ENCODE measurements around the gene MAP1LC3B.
A peak's percentile ranks its signal among the peaks of the same experiment; 100 is the strongest.

The MAP1LC3B gene

GRCh38 chr16:87409781-87410180 lies 17.6 kb downstream of the MAP1LC3B start:
- no peak for DNase-seq (ENCODE audit: low spot score)

- DNase-seq (ENCODE audit: low spot score) = no peak
Measured at GRCh38 chr16:87410530-87410929, 18.4 kb downstream of the MAP1LC3B start.

GRCh38 chr16:87410968-87411367 lies 18.8 kb downstream of the MAP1LC3B start:
- DNase-seq (ENCODE audit: low spot score) = no peak

GRCh38 chr16:87411375-87412271 lies 19.5 kb downstream of the MAP1LC3B start:
- DNase-seq (ENCODE audit: low spot score) = no peak

- no peak for DNase-seq (ENCODE audit: low spot score)
Measured at GRCh38 chr16:87412371-87412995, 20.3 kb downstream of the MAP1LC3B start.

DNA sequence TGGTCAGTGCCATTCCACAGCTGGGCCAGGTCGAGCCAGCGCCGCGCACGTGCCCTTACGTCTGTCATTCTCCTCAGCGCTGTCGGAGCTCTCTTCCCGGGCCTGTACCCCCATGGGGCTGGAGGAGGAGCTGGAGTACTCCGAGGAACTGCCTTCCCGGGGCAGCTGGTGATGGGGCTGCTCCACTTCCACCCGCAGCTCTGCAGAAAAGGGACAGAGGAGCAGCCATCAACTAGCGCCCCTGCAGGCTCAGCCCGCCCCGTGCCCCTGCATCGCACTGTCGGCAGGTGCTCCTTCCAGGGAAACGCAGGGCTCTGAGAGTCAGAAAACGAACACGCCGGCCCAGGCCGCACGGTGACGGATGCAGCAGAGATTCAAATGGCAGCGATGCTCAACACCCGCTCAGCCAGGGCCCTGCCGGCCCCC lies 20.9 kb downstream of the MAP1LC3B start:
- DNase-seq (ENCODE audit: low spot score) = no peak

- no peak for DNase-seq (ENCODE audit: low spot score)
Measured at GRCh38 chr16:87414251-87414680, 22.1 kb downstream of the MAP1LC3B start.

DNA sequence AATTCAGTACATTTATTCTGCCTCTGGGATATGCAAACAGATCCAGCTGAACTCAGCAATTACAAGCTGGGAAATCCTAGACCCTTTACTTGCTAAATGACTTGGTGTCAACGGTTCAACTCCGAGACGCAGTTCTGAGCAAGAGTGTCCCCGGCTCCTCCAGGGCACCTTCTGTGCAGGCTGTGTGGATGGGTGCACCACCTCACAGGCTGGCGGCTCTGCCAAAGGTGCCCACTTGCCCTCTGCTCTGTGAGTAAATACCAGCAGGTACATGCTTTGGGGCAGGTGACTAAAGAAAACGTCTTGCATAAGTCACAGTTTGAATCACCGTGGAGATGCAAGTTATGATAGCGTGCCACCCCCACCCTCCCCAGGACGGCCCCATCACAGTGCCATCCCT lies 23.3 kb downstream of the MAP1LC3B start:
- DNase-seq (ENCODE audit: low spot score) = no peak

DNA sequence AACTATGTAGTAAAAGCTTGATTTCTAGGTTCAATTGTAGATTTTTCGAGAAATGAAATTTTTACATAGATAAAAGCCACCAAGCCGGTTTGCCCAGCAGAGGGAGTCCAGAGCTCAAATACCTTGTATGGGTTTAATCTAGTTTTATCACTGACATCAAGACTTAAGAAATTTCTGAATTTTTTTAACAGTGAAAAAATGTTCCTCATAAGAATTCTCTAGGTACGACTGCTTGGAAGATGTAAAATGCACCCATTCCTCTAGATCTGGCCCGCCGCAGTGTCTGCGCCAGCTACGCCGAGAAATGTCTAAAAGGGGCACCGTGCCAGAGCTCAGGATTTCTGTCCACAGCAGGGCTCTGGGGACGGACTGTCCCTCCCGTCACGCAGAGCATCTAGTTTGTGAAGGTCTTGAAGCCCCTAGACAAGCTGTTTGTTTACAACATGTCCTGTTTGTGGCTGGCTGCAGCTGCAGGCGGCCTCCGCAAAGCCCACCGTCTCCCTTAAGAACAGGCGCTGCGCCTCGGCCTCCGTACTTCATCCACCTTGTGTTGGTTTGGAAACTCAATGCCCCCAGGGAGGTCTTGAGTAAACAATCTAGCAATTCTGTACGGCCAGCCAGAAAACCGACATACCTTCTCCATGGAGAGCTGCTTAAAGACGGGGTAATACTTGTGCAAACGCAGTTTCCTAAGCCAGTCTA lies 24.8 kb downstream of the MAP1LC3B start:
- DNase-seq (ENCODE audit: low spot score) = no peak

DNA sequence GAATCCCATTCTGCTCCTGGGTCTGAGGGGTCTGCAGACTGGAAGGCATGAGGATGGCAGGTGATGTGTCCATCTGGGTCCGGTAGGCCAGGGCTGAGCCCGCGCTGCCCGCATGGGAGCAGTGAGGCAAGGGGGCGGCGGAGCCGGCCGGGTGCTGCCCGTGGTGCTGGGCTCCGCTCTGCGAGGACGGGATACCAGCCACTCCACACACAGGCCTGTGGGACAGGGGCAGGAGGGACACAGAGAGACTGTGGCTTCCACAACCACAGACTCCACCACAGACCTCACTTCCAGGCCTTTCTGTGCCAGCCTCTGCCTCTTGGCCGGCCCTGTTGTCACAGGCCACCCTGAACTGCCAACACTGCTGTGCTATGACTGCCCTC lies 25.4 kb downstream of the MAP1LC3B start:
- no peak for DNase-seq (ENCODE audit: low spot score)

GRCh38 chr16:87418216-87418615 lies 26.1 kb downstream of the MAP1LC3B start:
- DNase-seq (ENCODE audit: low spot score) = no peak

- DNase-seq (ENCODE audit: low spot score) = no peak
Measured at GRCh38 chr16:87418644-87419043, 26.5 kb downstream of the MAP1LC3B start.

DNA sequence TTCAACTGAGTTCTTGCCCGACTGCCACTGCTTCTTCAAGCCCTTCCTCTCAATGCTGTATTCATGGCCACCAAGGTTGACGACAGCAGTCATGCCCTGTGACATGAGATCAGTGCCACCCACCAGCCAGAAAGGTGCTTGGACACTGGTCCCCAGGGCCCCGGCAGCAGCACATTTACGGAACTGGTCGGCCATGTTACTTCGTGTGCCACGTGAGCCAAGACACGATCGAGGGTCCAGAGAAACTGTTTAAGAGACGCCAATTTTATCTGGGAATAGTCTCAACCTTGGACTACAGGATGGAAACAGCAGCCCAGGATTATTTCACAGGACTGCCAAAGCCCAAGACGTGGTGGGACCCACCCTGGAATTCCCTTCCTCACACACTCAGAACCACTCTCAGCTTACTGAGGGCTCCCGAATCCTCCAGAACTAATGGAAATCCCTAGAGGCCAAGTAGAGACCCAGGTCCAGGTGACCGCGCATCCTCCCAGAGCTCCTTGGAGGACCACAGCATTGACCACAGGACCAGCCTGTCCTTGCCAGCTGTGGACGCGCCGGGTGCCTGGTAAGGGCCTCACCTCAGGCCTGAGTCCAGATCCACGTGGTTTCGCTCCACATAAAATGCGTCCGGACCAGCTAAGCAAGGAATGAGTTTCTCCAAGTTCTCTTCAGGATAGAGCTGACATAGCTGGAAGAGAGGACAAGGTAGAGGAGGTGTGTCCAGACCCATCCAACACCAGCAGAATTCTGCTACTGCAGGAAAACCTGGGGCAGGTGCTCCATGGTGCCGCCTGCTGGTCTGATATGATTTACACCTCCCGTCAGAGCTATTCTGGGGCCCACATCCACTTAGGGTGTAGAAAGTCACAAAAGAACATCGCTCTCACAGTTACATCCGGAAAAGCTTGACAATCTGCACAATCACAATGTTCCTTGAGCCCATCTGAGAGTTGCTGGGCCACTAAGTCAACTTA lies 28.2 kb downstream of the MAP1LC3B start:
- DNase-seq (ENCODE audit: low spot score) = peak; percentile 26

DNA sequence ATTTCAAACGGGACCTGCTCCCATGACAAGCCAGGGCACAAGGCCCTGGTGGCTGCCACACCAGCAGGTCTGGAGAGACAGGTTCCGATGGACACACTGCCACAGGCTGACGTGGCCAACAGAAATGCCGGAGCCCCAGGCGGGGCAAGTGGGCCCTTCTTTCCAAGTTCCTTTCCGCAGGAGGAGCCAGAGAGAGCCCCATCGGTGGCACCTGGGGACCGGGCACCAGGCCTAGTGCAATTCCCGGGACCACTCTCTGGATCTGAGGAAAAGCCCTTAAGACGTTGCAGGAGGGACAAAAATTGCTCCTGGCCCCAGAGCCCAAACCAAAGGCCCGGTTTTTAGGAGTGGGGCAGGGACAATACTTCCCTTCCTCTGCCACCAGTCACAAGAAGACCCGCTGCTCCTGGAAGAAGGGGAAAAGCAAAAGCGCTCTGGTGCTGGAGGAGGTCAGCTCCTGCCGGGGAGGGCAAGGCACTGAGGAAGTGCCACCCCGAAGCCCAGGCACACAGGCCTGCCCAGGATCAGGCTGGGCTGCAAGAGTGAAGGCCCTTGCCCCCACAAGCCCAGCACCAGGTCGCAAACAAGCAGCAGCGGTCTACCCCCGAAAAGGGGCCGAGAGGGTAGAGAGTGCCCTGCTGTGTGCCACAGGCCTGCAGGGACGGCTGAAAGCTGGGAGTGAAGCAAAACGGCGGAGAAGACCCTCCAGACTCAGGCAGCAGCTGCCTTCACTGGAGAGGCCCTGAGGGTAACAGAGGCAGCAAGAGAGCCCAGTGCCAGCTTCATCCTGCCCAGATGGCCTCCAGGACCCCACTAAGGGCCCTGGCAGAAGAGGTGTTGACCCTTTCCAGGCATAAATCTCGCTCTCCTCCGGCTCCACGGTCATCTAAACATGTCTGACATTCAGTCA lies 29.1 kb downstream of the MAP1LC3B start:
- DNase-seq (ENCODE audit: low spot score) = peak; percentile 9

DNA sequence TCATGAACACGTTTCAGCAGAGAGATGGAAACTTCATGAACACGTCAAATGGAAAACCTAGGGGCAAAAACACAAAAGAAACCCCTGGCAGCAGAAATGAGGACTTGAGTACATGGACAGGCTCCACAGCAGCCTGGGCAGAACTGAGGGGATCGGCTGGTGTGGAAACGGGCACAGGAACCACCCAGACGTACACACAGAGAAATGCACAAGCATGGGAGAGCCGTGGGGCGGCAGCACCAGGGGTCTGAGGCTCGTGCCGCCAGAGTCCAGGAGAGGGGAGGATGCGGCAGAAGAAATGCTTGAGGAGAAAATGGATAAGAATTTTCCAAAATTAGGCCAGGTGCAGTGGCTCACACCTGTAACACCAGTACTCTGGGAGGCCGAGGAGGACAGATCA lies 30.0 kb downstream of the MAP1LC3B start:
- no peak for DNase-seq (ENCODE audit: low spot score)

- peak; percentile 15 for DNase-seq (ENCODE audit: low spot score)
Measured at GRCh38 chr16:87423429-87423828, 31.3 kb downstream of the MAP1LC3B start.

GRCh38 chr16:87424266-87424665 lies 32.1 kb downstream of the MAP1LC3B start:
- DNase-seq (ENCODE audit: low spot score) = peak; percentile 14

- peak; percentile 7 for DNase-seq (ENCODE audit: low spot score)
Measured at GRCh38 chr16:87425941-87426340, 33.8 kb downstream of the MAP1LC3B start.

DNA sequence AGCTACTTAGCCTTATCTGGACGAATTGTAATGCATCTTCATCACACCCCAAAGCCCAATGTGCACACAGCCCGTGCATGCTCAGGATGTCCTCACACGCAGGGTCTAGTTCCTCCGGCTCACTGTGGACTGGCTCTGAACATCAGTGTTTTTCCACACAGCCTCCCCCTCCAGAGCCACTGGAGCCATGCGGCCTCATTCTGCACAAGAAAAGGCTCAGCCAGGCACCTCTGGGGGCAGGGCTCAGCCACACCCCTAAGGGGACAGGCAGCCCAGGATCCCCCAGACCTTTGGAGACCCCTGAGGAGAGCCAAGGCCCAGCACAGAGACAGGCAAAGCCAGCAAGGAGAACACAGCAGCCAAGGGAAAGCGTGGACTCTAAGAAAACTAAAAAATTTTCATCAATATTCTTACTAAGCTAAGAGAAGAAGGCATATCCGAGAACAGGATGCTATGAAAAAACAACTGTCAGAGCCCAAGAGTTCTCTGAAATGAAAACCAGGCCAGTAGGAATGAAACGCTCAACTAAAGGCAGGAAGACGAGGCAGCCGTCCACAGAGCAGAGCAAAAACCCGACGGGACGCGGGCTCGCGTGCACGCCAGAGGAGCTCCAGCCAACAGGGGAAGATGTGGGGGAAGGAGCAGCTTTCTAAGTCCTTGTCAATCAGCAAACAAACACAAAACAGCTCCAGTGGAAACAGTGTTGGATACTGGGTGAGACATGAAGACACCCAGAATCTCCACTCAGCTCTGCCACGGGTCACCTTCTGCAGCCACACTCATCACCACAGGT lies 34.5 kb downstream of the MAP1LC3B start:
- peak; percentile 10 for DNase-seq (ENCODE audit: low spot score)

- no peak for DNase-seq (ENCODE audit: low spot score)
Measured at GRCh38 chr16:87431926-87432325, 39.8 kb downstream of the MAP1LC3B start.

Data from D341Med (cell line).